ENCODE data around the gene C2orf81. TPM values are rescaled to one million over a fixed set of nuclear protein-coding genes. Genes with fewer than 3 reads are reported as not detected.

The C2orf81 gene
- total RNA-seq, 2 donors from 2014 or later: 6.1 to 6.8 TPM

DNA sequence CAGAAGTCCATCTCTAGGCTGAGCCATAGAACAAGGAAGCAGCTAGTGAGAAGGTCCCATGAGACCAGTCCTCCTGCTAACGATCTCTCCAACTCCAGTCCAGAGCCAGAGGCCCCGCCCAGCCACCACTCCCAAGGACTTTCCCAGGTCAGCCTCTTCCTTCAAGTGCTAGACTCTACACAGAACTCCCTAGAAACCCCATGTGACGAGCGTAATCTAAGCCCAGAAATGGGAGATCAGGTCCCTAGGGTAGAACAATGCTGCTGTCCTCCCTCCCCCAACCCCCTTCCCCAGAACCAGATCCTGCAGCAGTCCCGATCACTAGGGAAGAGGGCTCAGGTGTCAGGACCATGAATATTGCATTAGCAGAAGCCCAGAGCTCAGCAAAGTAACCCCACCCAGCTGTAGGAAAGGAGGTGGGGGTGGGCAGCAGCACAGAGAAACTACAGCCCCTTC, 48.2 kb downstream of the C2orf81 start:
- intact Hi-C loops (cut with DNase I): no loop called here
- H3K4me3 ChIP-seq: no peak overlapping the region
- no peak for DNase-seq (ENCODE audit: low spot score)
- H3K9me3 ChIP-seq: no peaks in the 10 kb centered on the region
- WGBS: 78% methylated on average over 5 of the region's 5 CpGs
- no peak overlapping the region for H3K27ac ChIP-seq
- H3K4me1 ChIP-seq (replicated peaks): no peaks in the 10 kb centered on the region
- no peak for TF ChIP-seq POLR2AphosphoS5 (IDR thresholded peaks at IDR 0.05)
- TF ChIP-seq, protein P1, sequence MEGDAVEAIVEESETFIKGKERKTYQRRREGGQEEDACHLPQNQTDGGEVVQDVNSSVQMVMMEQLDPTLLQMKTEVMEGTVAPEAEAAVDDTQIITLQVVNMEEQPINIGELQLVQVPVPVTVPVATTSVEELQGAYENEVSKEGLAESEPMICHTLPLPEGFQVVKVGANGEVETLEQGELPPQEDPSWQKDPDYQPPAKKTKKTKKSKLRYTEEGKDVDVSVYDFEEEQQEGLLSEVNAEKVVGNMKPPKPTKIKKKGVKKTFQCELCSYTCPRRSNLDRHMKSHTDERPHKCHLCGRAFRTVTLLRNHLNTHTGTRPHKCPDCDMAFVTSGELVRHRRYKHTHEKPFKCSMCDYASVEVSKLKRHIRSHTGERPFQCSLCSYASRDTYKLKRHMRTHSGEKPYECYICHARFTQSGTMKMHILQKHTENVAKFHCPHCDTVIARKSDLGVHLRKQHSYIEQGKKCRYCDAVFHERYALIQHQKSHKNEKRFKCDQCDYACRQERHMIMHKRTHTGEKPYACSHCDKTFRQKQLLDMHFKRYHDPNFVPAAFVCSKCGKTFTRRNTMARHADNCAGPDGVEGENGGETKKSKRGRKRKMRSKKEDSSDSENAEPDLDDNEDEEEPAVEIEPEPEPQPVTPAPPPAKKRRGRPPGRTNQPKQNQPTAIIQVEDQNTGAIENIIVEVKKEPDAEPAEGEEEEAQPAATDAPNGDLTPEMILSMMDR (IDR thresholded peaks at IDR 0.05): no peak
- TF ChIP-seq POLR2A (IDR thresholded peaks at IDR 0.05): no peak
- no peaks in the 10 kb centered on the region for H3K27me3 ChIP-seq (replicated peaks; ENCODE audit: insufficient read depth)
- peaks cover 16 to 33% of the 10 kb centered on the region in 2 donors for H3K36me3 ChIP-seq

DNA sequence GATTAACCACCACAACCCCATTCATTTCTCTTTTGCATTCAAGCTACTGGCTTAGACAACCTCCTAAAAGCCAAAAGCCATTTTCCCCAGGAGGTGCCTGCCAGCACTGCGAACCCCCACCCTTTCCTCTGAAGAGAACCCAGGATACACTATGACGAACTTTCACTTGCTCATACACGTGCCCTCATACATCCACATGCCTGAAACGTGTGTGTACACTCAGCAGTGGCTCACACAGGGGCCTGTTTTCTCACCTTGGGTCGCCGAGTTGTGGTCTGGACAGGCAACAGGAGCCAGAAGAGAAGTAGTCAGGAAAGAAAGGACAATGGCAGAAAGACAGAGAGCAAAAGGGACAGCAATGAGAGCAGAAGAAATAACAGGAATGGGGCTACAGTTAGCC, 48.7 kb downstream of the C2orf81 start:
- Histone ChIP-seq H3K9me3 (no peaks in the 10 kb centered on the region), H3K27ac (no peak overlapping the region), H3K27me3 (replicated peaks; ENCODE audit: insufficient read depth) (no peaks in the 10 kb centered on the region), H3K4me3 (no peak overlapping the region), H3K4me1 (replicated peaks) (no peaks in the 10 kb centered on the region), H3K36me3 (peaks cover 20 to 39% of the 10 kb centered on the region in 2 donors)
- TF ChIP-seq POLR2A (IDR thresholded peaks at IDR 0.05): no peak
- TF ChIP-seq, protein P1 (IDR thresholded peaks at IDR 0.05): no peak
- TF ChIP-seq POLR2AphosphoS5 (IDR thresholded peaks at IDR 0.05): no peak
- intact Hi-C loops (cut with DNase I): no loop called here
- WGBS: 87% methylated on average over 6 of the region's 6 CpGs
- no peak for DNase-seq (ENCODE audit: low spot score)

DNA sequence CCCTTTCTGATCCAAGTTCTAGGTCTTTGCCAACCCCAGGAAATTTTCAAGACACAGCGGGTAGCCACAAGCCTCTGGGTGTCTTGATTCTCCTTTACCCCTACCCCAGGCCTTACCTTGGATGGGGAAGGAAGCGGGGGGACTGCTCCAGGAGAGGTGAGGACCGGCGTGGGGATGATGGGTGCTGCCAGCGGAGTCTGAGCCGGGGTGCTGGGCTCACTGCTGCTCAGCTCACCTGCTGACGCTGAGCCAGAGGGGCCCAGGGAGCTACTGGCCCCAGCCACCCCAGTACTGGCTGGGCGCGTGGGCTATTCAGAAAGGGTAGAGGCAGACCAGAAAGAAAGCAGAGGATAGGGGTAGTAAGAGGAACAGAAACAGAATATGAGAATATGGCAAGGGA, 50.0 kb downstream of the C2orf81 start:
- DNase-seq (ENCODE audit: low spot score): no peak
- no peak overlapping the region for H3K4me3 ChIP-seq
- H3K27ac ChIP-seq: no peak overlapping the region
- no peaks in the 10 kb centered on the region for H3K4me1 ChIP-seq (replicated peaks)
- H3K9me3 ChIP-seq: no peaks in the 10 kb centered on the region
- intact Hi-C loops (cut with DNase I): no loop called here
- peaks cover 30 to 51% of the 10 kb centered on the region in 2 donors for H3K36me3 ChIP-seq
- TF ChIP-seq POLR2AphosphoS5 (IDR thresholded peaks at IDR 0.05) (no peak), POLR2A (IDR thresholded peaks at IDR 0.05) (no peak)
- TF ChIP-seq, protein P1 (IDR thresholded peaks at IDR 0.05): no peak
- WGBS: 94% methylated on average over 9 of the region's 9 CpGs
- H3K27me3 ChIP-seq (replicated peaks; ENCODE audit: insufficient read depth): no peaks in the 10 kb centered on the region

DNA sequence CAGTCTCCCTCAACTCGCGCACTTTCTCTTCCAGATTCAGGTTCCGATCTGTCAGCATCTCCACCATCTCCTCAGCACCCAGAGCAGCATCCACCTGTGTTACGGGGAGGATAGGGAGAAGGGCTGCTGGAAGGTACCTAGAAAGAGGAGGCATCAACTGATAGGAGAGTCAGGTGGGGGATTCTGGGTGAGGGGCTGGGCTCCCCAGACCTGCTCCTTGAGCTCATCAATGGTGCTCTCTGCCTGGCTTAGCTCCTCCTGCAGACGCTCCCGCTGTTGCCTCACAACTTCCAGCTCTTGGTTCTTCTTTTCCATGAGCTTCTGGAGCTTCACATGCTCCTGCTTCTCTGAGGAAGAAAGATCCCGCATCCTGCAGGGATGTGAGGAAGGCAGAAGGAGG, 51.4 kb downstream of the C2orf81 start:
- Histone ChIP-seq H3K36me3 (peaks cover 33 to 57% of the 10 kb centered on the region in 2 donors), H3K27ac (no peak overlapping the region), H3K9me3 (no peaks in the 10 kb centered on the region), H3K27me3 (replicated peaks; ENCODE audit: insufficient read depth) (no peaks in the 10 kb centered on the region), H3K4me1 (replicated peaks) (no peaks in the 10 kb centered on the region), H3K4me3 (no peak overlapping the region)
- TF ChIP-seq POLR2A (IDR thresholded peaks at IDR 0.05) (no peak), POLR2AphosphoS5 (IDR thresholded peaks at IDR 0.05) (no peak)
- TF ChIP-seq, protein P1 (IDR thresholded peaks at IDR 0.05): no peak
- intact Hi-C loops (cut with DNase I): no loop called here
- WGBS: 96% methylated on average over 7 of the region's 7 CpGs
- no peak for DNase-seq (ENCODE audit: low spot score)

DNA sequence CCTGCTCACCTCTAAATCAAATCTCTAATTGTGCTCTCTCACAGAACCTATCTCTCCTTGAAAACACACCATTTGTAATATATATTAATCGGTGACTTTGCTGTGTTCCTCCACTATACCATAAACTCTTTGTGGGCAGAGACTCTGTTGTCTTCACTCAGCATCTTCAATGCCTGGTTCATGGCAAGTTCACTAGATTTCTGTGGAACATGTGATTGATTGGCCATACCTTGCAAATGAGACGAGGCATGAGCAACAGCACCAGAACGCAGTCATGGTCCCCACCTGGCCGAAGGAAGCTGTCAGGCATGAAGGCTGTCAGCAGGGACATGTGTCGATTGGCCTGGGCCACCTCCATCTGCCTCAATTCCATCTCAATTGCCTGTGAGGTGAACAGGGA, 52.9 kb downstream of the C2orf81 start:
- TF ChIP-seq, protein P1 (IDR thresholded peaks at IDR 0.05): no peak
- no peak for TF ChIP-seq POLR2A (IDR thresholded peaks at IDR 0.05)
- TF ChIP-seq POLR2AphosphoS5 (IDR thresholded peaks at IDR 0.05): no peak
- H3K27ac ChIP-seq: no peak overlapping the region
- intact Hi-C loops (cut with DNase I): no loop called here
- WGBS: 93% methylated on average over 5 of the region's 5 CpGs
- DNase-seq (ENCODE audit: low spot score): no peak
- no peak overlapping the region for H3K4me3 ChIP-seq
- no peaks in the 10 kb centered on the region for H3K27me3 ChIP-seq (replicated peaks; ENCODE audit: insufficient read depth)
- peaks cover 37 to 57% of the 10 kb centered on the region in 2 donors for H3K36me3 ChIP-seq
- no peaks in the 10 kb centered on the region for H3K9me3 ChIP-seq
- no peaks in the 10 kb centered on the region for H3K4me1 ChIP-seq (replicated peaks)

All from prostate gland (tissue), 2 donors.